HG02763 (cell line): Measurements from ENCODE around the gene CYP46A1.

ENCODE experiments used
- ATAC-seq: cut with Tn5 transposase; IDR thresholded peaks from one replicate; pipeline ENCODE4 v1.9.1; 2021; ENCODE audit warnings: mild to moderate bottlenecking, moderate library complexity; ENCODE audit not compliant: unreplicated experiment

Gene CYP46A1

DNA sequence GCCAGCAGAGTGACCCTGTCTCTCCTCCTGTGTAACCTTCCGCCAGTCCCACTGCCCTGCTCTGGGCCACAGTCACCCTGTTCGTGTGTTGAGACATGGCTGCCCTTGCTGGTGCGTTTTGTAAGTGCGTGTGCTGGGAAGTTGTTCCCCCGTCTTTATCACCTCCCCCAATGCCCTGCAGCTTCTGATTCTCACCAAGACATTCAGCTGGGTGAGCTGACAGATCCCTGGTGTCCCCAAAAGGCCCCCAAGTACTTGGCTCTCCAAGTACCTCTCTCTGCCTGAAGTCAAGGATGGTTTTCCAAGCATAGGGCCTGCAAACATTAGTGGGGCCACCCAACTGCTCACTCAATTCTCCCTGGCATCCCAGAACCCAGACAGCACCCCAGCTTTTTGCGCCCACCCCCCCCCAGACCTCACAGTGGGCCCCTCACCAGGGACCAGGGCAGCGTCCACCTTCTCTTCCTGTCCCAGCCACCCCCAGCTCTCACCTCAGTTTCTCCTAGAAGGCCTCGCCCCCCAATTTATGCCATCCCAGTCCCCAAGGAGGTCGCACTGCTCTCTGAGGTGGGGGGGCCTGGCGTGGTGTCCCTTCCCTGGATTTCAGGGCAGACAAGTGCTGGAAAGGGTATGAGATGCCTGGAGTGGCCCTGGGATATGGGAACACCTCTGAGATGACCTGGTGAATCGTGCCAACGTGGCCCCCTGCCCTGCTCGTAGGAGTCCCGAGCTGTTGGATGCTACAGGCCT, 57.3 kb downstream of the CYP46A1 start:
- ATAC-seq: no peak

DNA sequence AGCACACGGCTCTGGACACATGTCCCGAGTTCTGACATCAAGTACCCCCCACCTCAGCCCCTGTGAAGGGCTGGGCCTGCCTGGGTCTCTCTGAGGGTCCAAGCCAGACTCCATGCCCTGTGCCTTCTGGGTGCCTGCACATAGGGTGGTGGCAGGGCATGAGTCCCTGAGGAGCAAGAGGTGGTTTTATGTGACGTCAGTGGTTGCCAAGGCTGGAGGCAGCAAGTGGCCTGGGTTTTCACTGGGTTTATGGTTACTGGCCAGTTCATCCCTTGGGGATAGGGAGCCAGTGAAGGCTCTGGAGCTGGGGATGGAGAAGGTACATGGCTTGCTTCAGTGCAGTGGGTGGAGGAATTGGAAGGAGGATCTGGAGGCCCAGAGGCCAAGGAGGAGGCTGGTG, 58.0 kb downstream of the CYP46A1 start:
- ATAC-seq: no peak

DNA sequence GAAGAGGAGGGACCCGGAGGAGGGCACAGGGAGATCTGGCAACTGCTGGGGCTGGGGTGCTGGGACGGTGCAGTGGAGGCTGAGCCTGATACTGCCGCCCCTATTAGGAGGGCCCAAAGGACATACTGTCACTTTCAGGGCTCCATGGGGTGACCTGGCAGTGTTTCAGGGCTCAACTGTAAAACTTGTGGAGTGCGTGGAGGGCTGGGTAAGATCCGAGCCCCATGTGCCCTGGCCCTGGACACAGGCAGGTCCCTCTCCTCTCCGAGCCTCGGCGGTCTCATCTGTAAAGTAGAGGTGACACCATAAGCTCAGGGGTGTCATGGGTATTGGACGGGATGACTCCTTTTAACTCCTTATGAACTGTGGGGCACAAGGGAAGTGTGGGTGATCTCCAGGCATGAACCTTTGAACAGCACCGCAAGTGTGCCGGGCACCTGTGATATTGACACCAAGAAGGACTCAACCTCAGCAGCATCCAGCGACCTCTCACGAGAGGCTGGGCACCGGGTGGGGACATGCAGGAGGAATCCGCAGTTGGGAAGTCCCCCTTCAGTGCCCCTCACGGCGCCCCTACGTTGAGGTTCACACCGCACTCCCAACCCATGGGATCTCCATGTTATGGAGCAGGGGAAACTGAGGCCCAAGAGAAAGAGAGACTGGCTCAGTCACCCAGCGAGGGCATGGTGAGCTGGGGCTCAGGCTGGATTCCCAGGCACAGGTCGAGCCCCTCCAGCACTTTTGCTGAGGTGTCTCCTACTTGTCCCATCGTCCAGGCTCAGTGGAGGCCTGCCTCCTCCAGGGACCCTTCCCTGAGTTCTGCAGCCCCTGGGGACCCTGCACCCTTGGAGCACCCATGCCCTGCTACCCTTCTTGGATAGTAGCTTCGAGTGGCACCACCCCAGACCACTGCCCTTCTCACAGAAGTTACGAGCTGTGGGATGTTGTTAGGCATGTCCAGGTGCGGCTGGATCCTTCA, 58.7 kb downstream of the CYP46A1 start:
- no peak for ATAC-seq

DNA sequence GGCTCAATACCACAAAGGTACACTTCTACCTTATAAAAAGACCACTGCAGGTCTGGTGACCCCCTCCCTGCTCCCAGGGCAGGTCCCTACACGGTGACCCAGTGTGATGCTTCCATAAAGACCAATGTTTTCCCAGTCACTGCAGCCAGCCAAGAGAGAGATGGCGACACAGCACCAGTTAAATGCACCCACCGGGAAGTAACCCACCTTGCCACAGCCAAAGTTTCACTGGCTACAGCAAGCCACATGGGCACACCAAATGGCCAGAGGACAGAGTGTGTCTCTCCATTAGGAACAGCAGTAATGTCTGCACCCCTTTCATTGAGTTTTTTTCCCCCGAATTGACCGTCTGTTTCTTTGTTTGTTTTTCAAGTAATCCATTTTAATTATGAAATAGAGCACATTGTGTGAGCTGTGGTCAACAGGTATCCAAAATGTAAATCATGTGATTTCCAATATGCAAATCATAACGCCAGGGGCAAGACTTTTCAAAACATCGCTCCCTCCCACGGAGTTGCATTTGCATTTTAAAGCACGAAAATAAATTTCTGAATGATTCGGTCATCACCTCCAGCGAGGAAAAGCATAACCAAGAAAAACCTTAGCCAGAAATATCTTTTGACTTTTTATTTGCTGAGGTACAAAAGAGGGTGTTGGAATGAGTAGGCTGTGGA, 60.2 kb downstream of the CYP46A1 start:
- ATAC-seq: no peak

DNA sequence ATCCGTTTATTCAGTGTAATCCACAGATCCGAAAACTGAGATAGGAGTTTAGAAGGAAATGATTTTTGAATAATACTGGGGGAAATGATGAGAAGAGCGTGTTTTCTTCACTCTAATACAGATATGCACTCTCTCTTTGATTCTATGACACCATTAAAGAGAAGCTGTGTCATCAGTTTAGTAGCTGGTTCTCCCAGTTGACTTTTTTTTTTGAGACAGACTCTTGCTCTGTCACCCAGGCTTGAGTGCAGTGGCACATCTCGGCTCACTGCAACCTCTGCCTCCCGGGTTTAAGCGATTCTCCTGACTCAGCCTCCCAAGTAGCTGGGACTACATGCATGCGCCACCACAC, 60.8 kb downstream of the CYP46A1 start:
- ATAC-seq: no peak

DNA sequence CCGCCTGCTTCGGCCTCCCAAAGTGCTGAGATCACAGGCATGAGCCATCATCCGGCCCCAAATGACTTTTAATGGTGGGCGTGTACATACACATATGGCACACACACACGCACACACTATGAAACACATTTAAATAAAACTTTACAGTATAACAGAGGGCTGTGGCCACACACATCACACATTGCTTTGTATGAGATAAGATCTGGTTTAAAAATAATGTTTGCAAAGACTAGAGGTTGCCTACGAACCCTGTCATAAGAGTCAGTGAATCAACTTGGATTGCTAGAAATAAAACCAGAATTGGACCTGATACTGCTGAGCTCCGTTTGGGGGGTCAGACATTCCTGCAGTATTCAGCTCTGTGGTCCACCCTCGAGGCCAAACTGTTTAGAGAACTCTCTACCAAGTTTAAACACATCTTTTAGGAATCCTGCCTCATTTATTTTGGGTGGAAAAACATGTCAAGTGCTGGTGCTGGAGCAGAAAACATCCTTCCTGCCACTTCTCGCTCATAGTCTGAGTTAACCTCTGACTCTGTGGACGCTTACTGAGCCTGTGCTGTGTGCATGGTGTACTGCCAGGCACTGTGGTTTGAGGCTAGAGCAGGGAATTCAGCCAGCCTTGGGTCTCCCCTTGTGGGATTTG, 61.3 kb downstream of the CYP46A1 start:
- no peak for ATAC-seq

DNA sequence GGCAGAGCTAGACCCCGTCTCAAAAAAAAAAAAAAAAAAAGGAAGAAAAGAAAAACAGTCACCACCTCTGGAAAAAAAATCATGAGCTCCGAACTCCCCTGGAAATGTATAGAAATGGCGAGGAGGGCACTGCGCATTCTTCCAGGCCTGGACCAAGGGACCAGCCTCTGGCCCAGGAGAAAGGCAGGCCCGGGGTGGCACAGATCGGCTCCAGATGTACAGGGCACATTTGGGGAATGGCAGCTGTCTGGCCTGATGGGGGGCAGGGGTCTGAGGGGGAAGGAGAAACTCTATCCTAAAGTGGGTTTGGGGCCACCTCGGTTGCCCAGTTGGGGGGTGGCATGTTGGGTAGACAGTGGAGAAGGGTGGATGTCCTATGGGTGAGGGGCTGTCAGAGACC, 63.1 kb downstream of the CYP46A1 start:
- no peak for ATAC-seq

DNA sequence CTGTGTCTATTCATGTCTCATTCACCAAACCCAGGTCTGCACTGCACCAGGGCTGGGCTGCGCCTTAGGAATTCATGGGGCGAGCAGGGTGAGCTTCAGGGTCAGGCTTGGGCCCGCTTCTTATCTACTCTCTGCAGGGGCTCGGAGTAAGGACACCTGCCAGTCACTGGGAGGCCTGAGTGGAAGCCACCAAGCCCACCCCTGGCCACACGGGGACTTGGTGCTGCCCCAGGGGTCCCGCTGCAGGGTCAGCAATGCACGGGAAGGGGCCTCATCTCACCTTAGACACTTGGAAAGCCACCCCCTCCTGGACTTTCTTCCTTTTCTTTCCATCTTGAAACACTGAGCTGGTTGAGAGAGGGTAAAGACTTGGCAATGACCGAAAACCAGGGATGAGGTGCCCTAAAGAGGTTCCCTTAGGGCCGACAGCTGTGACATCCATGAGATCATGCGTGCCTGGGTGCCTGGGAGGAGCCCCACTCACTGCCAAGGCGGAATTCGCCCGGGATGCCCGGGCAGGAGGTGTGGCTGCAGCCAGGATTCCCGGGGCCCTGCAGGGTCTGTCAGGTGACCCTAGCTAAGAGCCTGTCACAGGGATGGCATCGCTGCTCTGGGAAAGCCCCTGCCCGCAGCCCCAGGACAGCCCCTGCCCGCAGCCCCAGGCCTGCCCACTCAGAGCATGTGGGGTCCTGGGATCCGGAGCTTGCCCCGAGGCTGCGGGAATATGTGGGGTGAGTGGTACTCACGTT, 63.7 kb downstream of the CYP46A1 start:
- no peak for ATAC-seq

DNA sequence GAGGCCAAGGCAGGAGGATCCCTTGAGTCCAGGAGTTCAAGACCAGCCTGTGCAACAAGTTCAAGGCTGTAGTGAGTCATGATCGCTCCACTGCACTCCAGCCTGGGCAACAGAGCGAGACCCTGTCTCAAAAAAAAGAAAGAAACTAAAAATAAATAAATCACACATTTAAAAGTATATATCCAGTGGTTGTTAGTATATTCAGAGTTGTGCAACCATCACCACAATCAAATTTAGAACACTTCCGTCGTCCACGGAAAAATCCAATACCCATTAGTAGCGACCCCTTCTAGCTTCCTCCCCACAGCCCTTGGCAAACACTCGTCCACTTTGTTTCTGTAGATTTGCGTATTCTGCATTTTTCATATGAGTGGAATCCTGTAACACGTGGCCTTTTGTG, 64.4 kb downstream of the CYP46A1 start:
- no peak for ATAC-seq

DNA sequence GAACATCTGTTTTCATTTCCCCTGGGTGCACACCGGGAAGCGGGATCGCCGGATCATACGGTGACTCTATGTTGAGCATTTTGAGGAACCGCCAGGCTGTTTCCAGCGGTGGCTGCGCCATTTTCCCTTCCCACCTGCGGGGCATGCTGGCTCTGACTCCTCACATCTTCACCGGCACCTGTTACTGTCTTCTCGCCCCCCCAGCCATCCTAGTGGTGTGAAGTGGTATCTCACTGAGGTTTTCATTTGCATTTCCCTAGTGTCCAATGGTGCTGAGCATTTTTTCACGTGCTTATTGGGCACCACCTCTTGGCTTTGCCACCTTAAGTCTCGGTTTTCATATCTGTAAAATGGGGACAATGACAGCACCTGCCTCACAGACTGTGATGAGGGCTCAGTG, 65.0 kb downstream of the CYP46A1 start:
- ATAC-seq: no peak

DNA sequence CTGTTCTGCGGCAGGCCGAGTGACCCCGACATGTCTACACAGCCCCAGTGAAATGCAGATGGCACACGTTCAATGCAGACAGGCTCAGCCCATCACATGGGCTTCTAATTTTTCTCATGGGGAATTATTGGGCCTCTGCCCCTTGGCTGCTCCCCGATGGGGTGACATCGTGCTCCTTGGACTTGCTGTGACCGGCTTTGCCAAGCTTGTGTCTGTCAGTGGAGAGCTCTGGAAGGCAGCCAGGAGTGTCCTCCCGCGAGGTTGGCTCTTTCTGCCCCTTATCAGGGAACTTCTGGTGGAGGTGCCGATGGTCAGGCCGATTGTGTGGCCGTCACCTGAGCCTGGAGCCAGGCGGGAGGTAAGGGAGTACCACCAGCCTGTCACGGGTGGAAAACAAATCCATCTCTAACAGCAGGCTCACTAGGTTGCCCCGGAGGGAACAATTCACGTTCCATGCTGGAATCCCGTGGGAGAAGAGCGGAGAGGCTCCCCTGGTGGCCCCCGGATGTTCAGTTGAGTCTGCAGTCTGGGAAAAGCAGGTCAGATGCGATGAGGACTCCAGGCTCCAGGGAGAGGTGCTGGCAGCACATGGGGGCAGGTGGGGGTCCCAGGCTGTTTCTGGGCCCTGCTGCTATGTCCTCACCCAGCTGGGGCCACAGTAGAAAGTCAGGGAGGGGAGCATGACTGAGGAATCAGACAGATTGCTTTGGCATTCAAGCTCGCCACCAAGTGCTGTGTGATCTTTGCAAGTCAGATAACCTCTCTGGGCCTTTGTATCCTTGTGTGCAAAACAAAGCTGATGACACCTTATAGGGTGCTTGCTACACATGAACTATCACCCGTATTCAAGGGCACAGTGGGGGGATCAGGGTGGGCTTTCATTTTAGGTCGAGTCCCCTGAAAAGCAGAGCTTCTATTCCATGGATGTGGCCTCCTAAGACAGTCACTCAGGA, 65.9 kb downstream of the CYP46A1 start:
- no peak for ATAC-seq

DNA sequence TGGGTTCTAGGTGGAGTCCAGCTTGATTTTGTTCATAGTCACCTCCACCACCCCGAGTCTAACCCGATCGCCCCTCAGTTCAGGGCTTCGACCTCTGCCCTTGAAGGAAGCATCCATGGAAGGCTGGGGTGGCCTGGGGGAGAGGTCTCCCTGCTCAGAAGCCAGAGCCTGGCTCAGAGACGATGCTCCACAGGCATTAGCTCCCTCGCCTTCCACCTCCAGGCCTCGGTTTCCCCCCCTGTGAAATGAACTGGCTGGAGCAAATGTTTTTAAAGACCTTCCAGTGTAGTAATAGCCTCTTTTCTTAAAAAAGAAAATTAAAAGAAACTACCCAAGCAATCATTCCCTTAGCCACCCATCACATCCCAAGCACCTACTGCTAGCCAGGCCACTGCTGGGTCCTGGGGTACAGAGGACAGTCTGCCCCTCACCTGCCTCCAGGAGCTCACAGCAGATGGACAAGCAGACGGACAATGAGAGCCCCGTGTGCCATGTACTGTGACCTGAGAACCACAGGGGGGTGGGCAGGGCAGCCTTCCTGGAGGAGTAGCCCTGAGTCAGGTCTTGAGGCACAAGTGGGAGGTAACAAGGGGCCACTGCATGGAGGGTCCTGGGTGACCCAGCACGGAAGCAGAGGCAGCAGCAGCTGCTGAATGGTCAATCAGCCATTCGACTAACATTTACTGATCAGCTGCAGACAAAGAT, 66.8 kb downstream of the CYP46A1 start:
- ATAC-seq: no peak

DNA sequence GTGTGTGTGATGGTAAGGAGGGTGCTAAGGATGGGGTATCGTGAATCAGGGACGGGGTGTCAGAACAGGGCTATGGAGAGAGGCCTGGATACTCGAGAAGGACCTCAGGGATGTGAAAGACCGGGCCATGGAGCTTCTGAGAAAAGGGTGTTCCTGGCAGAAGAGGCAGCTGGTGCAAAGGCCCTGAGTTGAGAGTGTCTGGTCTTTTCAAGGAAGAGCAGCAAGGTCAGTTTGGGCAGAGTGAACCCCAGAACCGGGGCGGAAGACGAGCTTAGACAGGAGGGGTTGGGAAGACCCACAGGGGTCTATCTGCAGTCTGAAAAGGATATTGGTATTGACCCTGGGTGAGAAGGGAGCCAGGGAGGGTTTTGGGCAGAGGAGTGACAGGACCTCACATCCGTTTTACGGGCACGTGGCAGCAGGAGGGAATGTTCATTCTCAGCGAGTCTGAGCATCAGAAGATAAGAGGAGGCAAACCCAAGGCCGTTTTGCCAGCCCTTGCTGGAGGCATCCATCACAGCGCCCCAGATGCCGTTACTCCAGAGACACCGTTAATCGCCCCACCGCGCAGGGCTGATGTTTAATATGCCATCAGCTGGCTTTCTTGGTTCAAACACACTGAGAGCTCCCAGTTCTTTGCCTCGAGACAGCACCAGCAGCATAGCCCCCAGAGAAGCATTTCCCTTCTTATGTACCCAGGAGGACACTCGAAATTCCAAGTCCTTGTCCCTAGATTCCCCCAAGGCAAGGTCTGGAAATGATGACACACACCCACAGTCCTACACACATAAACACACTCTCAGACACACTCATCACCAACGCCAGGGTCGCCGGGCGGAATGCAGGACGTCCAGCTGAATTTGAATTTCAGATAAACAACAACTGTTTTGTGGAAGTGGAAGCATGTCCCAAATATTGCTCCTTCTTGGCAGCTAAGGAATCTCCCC, 67.7 kb downstream of the CYP46A1 start:
- no peak for ATAC-seq

DNA sequence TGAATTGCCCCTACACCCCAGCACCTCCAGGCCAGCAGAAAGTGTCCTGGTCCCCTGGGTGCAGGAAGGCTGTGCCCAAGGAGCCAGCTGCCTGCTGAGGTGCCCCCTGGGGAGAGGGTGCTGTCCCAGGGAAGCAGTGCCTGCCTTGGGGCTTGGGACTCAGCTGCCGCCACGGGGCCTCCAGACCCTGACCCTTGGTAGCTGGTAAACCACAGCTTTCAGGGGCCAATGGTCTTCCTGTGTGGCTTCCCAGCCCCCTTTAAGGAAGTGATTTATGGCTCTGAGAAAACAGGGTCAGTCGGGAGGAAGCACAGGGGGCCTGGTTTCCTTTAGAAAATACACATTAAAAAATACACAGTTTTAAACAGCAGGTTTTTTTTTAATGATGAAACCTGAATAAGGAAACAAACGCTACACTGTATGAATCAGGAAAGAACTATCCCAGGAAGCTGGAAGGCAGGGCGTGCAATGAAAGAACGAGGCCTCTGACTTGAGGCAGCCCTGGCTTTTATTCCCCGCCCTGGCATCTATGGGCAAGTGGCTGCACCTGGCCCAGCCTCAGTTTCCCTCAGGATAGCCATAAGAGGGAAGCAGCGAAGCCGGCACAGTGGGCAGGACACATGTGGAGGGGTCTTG, 68.5 kb downstream of the CYP46A1 start:
- ATAC-seq: no peak

DNA sequence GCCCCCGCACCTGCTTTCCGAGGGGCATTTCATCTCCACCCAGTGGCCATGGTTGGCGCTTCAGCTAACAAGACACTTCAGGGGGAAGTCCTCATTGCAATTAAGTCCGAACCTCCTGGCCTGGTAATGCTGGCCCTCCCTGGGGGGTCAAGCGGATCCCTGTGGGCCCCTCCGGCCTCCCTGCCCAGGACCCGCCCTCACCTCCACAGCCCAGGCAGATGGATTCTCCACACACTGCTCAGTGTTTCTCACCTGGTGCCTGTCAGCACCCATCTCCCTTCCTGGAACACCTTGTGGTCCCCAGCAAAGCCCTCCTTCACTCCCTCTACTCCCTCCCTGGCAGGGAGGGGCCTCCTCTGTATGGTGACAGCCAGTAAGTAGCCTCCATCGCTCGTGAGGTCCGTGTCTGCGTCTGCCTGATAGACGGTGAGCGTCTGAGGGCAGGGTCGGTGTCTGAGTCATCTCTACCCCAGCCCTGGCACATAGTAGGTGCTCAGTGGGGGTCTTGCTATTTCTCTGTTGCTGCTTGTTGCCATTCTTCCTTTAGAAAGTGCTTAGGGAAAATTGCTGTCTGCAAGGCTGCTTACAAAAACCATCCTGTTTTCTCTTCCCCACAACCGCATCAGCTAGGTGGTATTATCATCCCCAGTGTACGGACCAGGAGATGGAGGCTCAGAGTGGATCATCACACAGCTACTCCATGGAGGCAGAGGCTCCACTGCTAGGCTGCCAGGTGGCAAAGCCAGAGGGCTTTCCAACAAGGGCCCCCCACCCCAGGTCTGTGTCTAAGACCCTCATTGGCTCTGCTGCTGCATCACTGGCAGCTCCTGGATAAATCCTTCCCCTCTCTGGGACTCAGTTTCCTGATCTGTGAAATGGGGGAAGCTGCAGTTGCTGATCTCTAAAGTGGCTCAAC, 69.4 kb downstream of the CYP46A1 start:
- ATAC-seq: no peak
